CD14-positive monocyte (primary cell): ENCODE results near the gene PEX19. TPM values are rescaled to one million over a fixed set of nuclear protein-coding genes. Genes with fewer than 3 reads are reported as not detected.

Experiments
- DNase-seq, 3 donors: peaks; one replicate each; pipeline ENCODE4 v3.0.0-alpha.2; 2011 to 2022
- H2AFZ ChIP-seq: 2 replicates; pipeline ENCODE4 v1.6.0; 2012; ENCODE audit warnings: mild to moderate bottlenecking, low read depth, low read length, inconsistent platforms; ENCODE audit not compliant: insufficient read depth, poor library complexity, severe bottlenecking
- H3K27ac ChIP-seq, 2 donors: 1 replicate in 1 of 2; 2 replicates in 1 of 2; pipeline ENCODE4 v1.5.1; 2012 to 2013; ENCODE audit warnings: low read length in 2 of 2, control low read depth in 1 of 2, inconsistent platforms in 1 of 2, low read depth in 1 of 2, mild to moderate bottlenecking in 1 of 2
- H3K27me3 ChIP-seq, 2 donors: one replicate each; pipeline versions ENCODE4 v1.6.0 to v1.6.1; 2011 to 2013; ENCODE audit warnings: low read length in 2 of 2; ENCODE audit not compliant: control insufficient read depth in 2 of 2, insufficient read depth in 2 of 2
- H3K36me3 ChIP-seq, 2 donors: replicated peaks in 1 of 2; 1 replicate in 1 of 2; 2 replicates in 1 of 2; pipeline versions ENCODE4 v1.5.1 to v1.6.1; 2012 to 2013; ENCODE audit warnings: low read length in 2 of 2, control low read depth in 1 of 2, inconsistent platforms in 1 of 2, mild to moderate bottlenecking in 1 of 2; ENCODE audit not compliant: insufficient read depth in 2 of 2, control insufficient read depth in 1 of 2
- H3K4me1 ChIP-seq, 2 donors: 1 replicate in 1 of 2; 2 replicates in 1 of 2; pipeline versions ENCODE4 v1.5.1 to v1.6.1; 2012 to 2013; ENCODE audit warnings: low read length in 2 of 2, control low read depth in 1 of 2, inconsistent platforms in 1 of 2, mild to moderate bottlenecking in 1 of 2, moderate library complexity in 1 of 2; ENCODE audit not compliant: insufficient read depth in 2 of 2, control insufficient read depth in 1 of 2
- H3K4me2 ChIP-seq: replicated peaks from 2 replicates; pipeline ENCODE3; 2012; ENCODE audit warnings: low read length, moderate library complexity, mild to moderate bottlenecking; ENCODE audit not compliant: poor library complexity, severe bottlenecking; ENCODE audit errors: extremely low read depth
- H3K4me3 ChIP-seq, 3 experiments: fragments of 200-600 bp in 1 of 3; sonication (generic) in 1 of 3; replicated peaks in 1 of 3; 1 replicate in 2 of 3; 2 replicates in 1 of 3; pipeline ENCODE4 v1.5.1; 2011 to 2013; ENCODE audit warnings: low read length in 3 of 3, mild to moderate bottlenecking in 3 of 3, control low read depth in 2 of 3, low read depth in 2 of 3, inconsistent platforms in 1 of 3, moderate library complexity in 1 of 3
- H3K79me2 ChIP-seq: 2 replicates; pipeline ENCODE4 v1.6.0; 2012; ENCODE audit warnings: mild to moderate bottlenecking, control low read depth, inconsistent platforms, low read length, moderate library complexity; ENCODE audit not compliant: insufficient read depth
- H3K9ac ChIP-seq: 2 replicates; pipeline ENCODE4 v1.6.0; 2017; ENCODE audit warnings: low read length, mild to moderate bottlenecking; ENCODE audit not compliant: insufficient read depth, poor library complexity, severe bottlenecking
- H3K9me3 ChIP-seq, 2 donors: replicated peaks in 1 of 2; 1 replicate in 1 of 2; 2 replicates in 1 of 2; pipeline versions ENCODE4 v1.5.1 to v1.6.1; 2012 to 2013; ENCODE audit warnings: low read length in 2 of 2, control low read depth in 1 of 2; ENCODE audit not compliant: control insufficient read depth in 1 of 2, insufficient read depth in 1 of 2
- H4K20me1 ChIP-seq: 2 replicates; pipeline ENCODE4 v1.6.0; 2012; ENCODE audit warnings: mild to moderate bottlenecking, low read length, control low read depth, moderate library complexity; ENCODE audit not compliant: insufficient read depth
- H3K27ac Mint-ChIP-seq, 7 donors: one replicate each; pipeline ENCODE4 v1.8.0; 2020; ENCODE audit warnings: mild to moderate bottlenecking in 7 of 7, mixed read lengths in 7 of 7, moderate library complexity in 6 of 7, inconsistent platforms in 2 of 7
- H3K27me3 Mint-ChIP-seq, 3 donors: one replicate each; pipeline ENCODE4 v1.8.0; 2021 to 2022; ENCODE audit warnings: low read depth in 3 of 3, mild to moderate bottlenecking in 3 of 3, mixed read lengths in 3 of 3, moderate library complexity in 3 of 3, inconsistent platforms in 1 of 3
- H3K36me3 Mint-ChIP-seq, 2 donors: one replicate each; pipeline ENCODE4 v1.8.0; 2020; ENCODE audit warnings: mixed read lengths in 2 of 2, inconsistent platforms in 1 of 2, mild to moderate bottlenecking in 1 of 2
- H3K4me1 Mint-ChIP-seq: one replicate; pipeline ENCODE4 v1.8.0; 2020; ENCODE audit warnings: mild to moderate bottlenecking, mixed read lengths
- H3K4me3 Mint-ChIP-seq, 2 donors: one replicate each; pipeline ENCODE4 v1.8.0; 2020; ENCODE audit warnings: mild to moderate bottlenecking in 2 of 2, mixed read lengths in 2 of 2, moderate library complexity in 1 of 2
- H3K9me3 Mint-ChIP-seq, 7 donors: one replicate each; pipeline ENCODE4 v1.8.0; 2020 to 2022; ENCODE audit warnings: mixed read lengths in 7 of 7, mild to moderate bottlenecking in 6 of 7, moderate library complexity in 6 of 7, inconsistent platforms in 2 of 7
- WGBS: methylation state at CpG from one replicate; pipeline ENCODE4 v1.1.5; 2013; ENCODE audit warnings: missing lambda C conversion rate; ENCODE audit not compliant: insufficient coverage; 5-methylcytosine and 5-hydroxymethylcytosine counted together
- intact Hi-C, 2 donors: fragments of 100-400 bp; cut with micrococcal nuclease; formaldehyde crosslinking; loops; one replicate each; pipeline versions ENCODE4 v1.15.0 to v1.15.1; 2023
- polyA plus RNA-seq, 3 donors: library from polyadenylated mRNA; depleted of rRNA in 1 of 3; unstranded in 2 of 3; stranded (reverse) in 1 of 3; fragments of 300-500 nt in 2 of 3; fragments of >200 nt in 1 of 3; fragmentation: Illumina TruSeq in 2 of 3; gene quantifications; 1 replicate in 2 of 3; 2 replicates in 1 of 3; pipeline ENCODE4 v1.2.3, GENCODE V29; 2012 to 2021
- TF ChIP-seq, protein P1 (sequence below): fragments of 200-600 bp; IDR thresholded peaks from one replicate; pipeline ENCODE4 v1.8.0; 2022; ENCODE audit warnings: antibody characterized with exemption, mild to moderate bottlenecking

PEX19 gene
- polyA plus RNA-seq, 3 donors = 17.4 to 38.2 (median 37.4) TPM

DNA sequence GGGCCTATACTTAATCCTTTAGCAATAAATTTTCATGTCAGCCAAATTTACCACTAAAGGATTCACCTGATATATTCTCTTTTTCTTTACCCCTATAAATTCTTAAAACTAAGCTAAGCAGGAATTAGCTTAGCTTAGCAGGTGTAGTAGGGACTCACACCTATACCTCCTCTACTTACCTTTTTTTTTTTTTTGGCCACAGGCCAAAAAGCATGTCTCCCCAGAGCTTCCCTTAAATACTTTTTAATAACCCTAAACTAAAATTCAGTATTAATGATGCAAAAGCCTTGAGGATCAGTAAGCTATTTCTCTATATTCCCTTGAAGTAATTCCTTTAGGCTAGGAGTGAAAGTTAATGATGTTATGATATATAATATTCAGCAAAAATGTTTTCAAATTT lies 56.5 kb downstream of the PEX19 start:
- Histone ChIP-seq H3K4me3 (no peak overlapping the region), H3K4me2 (no peak overlapping the region), H3K79me2 (no peaks in the 10 kb centered on the region), H3K9me3 (no peaks in the 10 kb centered on the region), H3K27me3 (no peaks in the 10 kb centered on the region), H3K27ac (no peak overlapping the region), H2AFZ (no peak overlapping the region), H3K4me1 (no peaks in the 10 kb centered on the region), H4K20me1 (peaks cover 3% of the 10 kb centered on the region), H3K36me3 (peaks cover 96 to 100% of the 10 kb centered on the region in 2 donors), H3K9ac (no peak overlapping the region)
- no peaks in the 10 kb centered on the region for H3K9me3 Mint-ChIP-seq
- H3K27me3 Mint-ChIP-seq = no peaks in the 10 kb centered on the region
- peaks cover 55 to 70% of the 10 kb centered on the region in 2 donors for H3K36me3 Mint-ChIP-seq
- H3K4me3 Mint-ChIP-seq = no peak overlapping the region
- no peak overlapping the region for H3K27ac Mint-ChIP-seq
- TF ChIP-seq, protein P1, sequence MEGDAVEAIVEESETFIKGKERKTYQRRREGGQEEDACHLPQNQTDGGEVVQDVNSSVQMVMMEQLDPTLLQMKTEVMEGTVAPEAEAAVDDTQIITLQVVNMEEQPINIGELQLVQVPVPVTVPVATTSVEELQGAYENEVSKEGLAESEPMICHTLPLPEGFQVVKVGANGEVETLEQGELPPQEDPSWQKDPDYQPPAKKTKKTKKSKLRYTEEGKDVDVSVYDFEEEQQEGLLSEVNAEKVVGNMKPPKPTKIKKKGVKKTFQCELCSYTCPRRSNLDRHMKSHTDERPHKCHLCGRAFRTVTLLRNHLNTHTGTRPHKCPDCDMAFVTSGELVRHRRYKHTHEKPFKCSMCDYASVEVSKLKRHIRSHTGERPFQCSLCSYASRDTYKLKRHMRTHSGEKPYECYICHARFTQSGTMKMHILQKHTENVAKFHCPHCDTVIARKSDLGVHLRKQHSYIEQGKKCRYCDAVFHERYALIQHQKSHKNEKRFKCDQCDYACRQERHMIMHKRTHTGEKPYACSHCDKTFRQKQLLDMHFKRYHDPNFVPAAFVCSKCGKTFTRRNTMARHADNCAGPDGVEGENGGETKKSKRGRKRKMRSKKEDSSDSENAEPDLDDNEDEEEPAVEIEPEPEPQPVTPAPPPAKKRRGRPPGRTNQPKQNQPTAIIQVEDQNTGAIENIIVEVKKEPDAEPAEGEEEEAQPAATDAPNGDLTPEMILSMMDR = no peak
- no peaks in the 10 kb centered on the region for H3K4me1 Mint-ChIP-seq
- DNase-seq = no peak
- intact Hi-C loops = no loop called here

DNA sequence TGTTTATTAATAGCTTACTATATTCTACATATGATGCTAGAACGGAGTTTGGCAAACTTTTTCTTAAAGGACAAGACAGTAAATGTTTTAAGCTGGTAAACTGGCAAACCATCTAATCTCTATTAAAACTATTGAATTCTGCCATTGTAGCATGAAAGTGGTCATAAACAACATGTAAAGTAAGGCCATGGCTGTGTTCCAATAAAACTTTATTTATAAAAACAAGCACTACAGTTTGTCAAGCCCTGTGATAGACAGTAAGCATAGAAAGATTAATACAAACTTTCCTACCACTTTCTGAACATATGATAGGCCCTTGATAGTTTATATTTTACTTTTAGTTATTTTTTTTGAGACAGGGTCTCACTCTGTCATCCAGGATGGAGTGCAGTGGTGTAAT lies 57.4 kb downstream of the PEX19 start:
- H3K4me1 ChIP-seq = no peaks in the 10 kb centered on the region
- no peak overlapping the region for H3K4me3 Mint-ChIP-seq
- H2AFZ ChIP-seq = no peak overlapping the region
- TF ChIP-seq, protein P1 = no peak
- peaks cover 96 to 100% of the 10 kb centered on the region in 2 donors for H3K36me3 ChIP-seq
- no peak for DNase-seq
- no CpG with 5 or more reads among the region's 1 CpG for WGBS
- intact Hi-C loops = no loop called here
- H3K36me3 Mint-ChIP-seq = peaks cover 46 to 71% of the 10 kb centered on the region in 2 donors
- H3K4me2 ChIP-seq = no peak overlapping the region
- no peak overlapping the region for H3K4me3 ChIP-seq
- no peaks in the 10 kb centered on the region for H3K9me3 Mint-ChIP-seq
- no peak overlapping the region for H3K27ac Mint-ChIP-seq
- H3K27me3 ChIP-seq = no peaks in the 10 kb centered on the region
- H3K9me3 ChIP-seq = no peaks in the 10 kb centered on the region
- no peaks in the 10 kb centered on the region for H3K79me2 ChIP-seq
- H4K20me1 ChIP-seq = no peaks in the 10 kb centered on the region
- H3K9ac ChIP-seq = no peak overlapping the region
- no peaks in the 10 kb centered on the region for H3K4me1 Mint-ChIP-seq
- no peaks in the 10 kb centered on the region for H3K27me3 Mint-ChIP-seq
- no peak overlapping the region for H3K27ac ChIP-seq
